ENCODE data around the gene HLA-DRB1. TPM values are rescaled to one million over a fixed set of nuclear protein-coding genes. Genes with fewer than 3 reads are reported as not detected.

The HLA-DRB1 gene
- total RNA-seq, result 25.5 TPM

DNA sequence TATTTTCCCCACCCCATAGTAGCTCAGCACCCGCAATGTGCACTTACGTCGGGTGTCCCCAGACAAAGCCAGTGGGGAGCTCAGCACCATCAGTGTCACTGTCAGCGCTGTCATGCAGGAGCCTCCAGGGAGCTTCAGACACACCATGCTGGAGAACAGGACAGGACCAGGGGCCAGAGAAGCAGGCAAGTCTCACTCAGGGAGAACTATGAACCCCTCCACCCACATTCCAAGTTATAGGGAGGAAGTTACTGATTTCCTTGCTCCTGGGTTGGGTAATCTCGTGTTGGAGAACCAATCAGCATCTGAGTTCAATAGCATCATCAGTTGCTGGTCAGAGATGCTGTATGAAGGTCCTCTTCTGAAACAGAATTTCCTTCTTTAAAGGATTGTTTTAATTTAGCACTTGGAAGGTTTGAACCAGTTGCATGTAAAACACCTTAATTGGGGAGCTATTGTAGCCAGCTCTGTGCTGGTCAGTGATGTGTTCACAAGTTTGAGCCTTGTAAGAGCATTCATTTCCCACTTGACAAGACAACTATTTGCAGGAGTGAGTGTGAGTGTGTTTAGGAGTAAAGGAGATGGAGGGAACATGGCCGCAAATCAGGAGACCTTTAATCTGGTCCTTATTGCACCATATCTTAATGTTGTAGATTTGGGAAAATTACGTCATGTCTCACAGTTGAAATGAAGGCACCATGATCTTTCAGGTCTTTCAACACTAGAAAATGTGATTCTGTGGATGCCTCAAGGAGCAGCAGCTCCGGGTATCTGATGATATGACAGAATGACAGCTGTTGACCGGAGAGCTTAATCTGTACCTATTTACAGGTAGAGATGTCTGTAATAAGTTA lies at the start of gene HLA-DRB1:
Gene HLA-DRB1 (minus strand): TSS at position 253 of the 854 bp plus-strand sequence. CDS start 106 bp downstream, at position 147.
- peak within 1 kb of the TSS in 1 of 2 donors; percentile 24 for H3K4me3 ChIP-seq
- no peak for DNase-seq (ENCODE audit: extremely low spot score in 2 of 2)
- intact Hi-C loops (cut with DNase I), result loop anchor here (5.0 kb wide), 1 partner anchor 63 kb away; no protein-coding TSS in a partner anchor
- H3K27me3 ChIP-seq, result no peaks in the 10 kb centered on the region
- H3K9me3 ChIP-seq, result no peaks in the 10 kb centered on the region
- no peaks in the 10 kb centered on the region for H3K36me3 ChIP-seq
- H3K27ac ChIP-seq, result no peak within 1 kb of the TSS
- TF ChIP-seq POLR2A (IDR thresholded peaks at IDR 0.05) (no peak), POLR2AphosphoS5 (IDR thresholded peaks at IDR 0.05; ENCODE audit: insufficient read depth in 1 of 2, low read depth in 1 of 2) (no peak)
- TF ChIP-seq, protein P1, sequence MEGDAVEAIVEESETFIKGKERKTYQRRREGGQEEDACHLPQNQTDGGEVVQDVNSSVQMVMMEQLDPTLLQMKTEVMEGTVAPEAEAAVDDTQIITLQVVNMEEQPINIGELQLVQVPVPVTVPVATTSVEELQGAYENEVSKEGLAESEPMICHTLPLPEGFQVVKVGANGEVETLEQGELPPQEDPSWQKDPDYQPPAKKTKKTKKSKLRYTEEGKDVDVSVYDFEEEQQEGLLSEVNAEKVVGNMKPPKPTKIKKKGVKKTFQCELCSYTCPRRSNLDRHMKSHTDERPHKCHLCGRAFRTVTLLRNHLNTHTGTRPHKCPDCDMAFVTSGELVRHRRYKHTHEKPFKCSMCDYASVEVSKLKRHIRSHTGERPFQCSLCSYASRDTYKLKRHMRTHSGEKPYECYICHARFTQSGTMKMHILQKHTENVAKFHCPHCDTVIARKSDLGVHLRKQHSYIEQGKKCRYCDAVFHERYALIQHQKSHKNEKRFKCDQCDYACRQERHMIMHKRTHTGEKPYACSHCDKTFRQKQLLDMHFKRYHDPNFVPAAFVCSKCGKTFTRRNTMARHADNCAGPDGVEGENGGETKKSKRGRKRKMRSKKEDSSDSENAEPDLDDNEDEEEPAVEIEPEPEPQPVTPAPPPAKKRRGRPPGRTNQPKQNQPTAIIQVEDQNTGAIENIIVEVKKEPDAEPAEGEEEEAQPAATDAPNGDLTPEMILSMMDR (IDR thresholded peaks at IDR 0.05), result no peak
- no peaks in the 10 kb centered on the region for H3K4me1 ChIP-seq

DNA sequence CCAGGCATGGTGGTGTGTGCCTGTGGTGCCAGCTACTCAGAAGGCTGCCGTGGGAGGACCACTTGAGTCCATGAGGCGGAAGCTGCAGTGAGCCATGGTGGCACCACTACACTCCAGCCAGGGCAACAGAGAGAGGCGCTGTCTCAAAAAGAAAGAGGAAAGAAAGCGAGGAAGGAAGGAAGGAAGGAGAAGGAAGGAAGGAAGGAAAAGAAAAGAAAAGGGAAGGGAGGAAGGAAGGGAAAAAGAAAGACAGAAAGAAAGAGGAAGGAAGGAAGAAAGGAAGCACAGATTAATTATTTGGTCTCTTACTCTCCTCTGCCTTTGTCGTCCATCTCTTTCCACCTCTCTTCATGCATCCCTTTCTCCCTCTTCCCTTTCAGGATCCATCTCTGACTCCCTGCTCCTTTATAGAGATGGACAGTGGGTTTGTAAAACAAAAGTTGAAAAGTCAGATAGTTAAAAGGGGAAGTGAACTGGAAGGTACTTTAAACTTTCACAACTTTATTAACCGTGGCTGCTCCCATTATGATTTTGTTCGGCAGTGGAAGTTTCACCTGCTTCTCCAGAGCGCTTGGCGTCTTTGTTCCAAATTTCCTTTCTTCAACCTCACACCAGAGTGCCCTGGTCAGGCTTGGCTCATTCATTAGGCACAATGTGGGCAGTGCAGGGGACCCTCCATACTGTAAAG lies 49.0 kb upstream of the HLA-DRB1 start:
- H3K27ac ChIP-seq, result no peak overlapping the region
- TF ChIP-seq, protein P1 (IDR thresholded peaks at IDR 0.05), result no peak
- TF ChIP-seq POLR2A (IDR thresholded peaks at IDR 0.05), result no peak
- TF ChIP-seq POLR2AphosphoS5 (IDR thresholded peaks at IDR 0.05; ENCODE audit: insufficient read depth in 1 of 2, low read depth in 1 of 2), result no peak
- no peaks in the 10 kb centered on the region for H3K9me3 ChIP-seq
- H3K4me3 ChIP-seq, result no peak overlapping the region
- H3K4me1 ChIP-seq, result no peaks in the 10 kb centered on the region
- H3K27me3 ChIP-seq, result no peaks in the 10 kb centered on the region
- no peaks in the 10 kb centered on the region for H3K36me3 ChIP-seq
- no peak for DNase-seq (ENCODE audit: extremely low spot score in 2 of 2)
- intact Hi-C loops (cut with DNase I), result no loop called here

DNA sequence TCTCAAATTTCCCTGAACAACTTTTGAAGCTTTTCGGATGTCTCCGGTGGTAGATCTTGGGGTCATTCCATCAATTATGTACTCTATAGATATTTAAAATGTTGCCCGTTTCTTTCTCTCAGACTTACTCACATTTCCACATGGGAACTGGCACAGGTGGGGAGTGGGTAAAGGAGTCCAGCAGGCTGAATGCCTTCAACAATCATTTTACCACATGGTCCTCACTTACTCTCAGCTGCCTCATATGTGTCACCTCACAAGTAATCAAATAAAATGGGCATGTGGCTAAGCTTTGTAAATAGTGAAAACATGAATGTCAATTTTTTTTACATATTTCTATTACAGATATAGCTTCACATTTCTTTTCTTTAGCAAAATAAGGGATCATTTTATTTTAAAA lies 48.2 kb upstream of the HLA-DRB1 start:
- intact Hi-C loops (cut with DNase I), result no loop called here
- TF ChIP-seq, protein P1 (IDR thresholded peaks at IDR 0.05), result no peak
- TF ChIP-seq POLR2A (IDR thresholded peaks at IDR 0.05) (no peak), POLR2AphosphoS5 (IDR thresholded peaks at IDR 0.05; ENCODE audit: insufficient read depth in 1 of 2, low read depth in 1 of 2) (no peak)
- Histone ChIP-seq H3K27ac (no peak overlapping the region), H3K36me3 (no peaks in the 10 kb centered on the region), H3K9me3 (no peaks in the 10 kb centered on the region), H3K27me3 (no peaks in the 10 kb centered on the region), H3K4me3 (no peak overlapping the region), H3K4me1 (no peaks in the 10 kb centered on the region)
- DNase-seq (ENCODE audit: extremely low spot score in 2 of 2), result no peak

DNA sequence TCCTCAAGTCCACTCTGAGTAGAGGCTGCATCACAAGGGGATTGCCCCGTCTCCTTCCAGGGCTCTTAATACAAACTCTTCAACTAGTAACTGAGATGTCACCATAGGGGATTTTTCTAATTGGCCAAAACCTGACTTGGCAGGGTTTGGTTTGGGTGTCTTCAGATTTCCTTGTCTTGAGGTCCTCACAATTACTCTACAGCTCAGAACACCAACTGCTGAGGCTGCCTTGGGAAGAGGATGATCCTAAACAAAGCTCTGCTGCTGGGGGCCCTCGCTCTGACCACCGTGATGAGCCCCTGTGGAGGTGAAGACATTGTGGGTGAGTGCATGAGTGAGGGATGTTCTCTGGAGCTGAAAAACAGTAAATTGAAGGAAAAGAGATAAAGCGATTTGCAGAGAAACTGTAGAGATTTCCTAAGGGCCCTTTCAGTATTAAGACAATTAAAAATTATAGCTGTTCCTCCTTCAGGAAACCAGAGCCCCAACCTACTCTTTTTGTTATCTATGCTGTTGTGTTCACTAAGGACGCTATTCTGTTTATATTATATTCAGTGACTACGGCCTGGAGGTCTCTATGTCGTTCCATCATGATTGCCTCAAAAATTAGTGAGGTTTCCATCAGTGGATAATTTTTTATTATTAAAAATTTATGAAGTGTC lies 47.7 kb upstream of the HLA-DRB1 start, which contains the start of gene HLA-DQA1:
Gene HLA-DQA1 (plus strand): TSS at position 188 of the 662 bp plus-strand sequence. CDS start 53 bp downstream, at position 241.
- Histone ChIP-seq H3K9me3 (no peaks in the 10 kb centered on the region), H3K36me3 (no peaks in the 10 kb centered on the region), H3K4me3 (no peak within 1 kb of the TSS), H3K4me1 (no peaks in the 10 kb centered on the region), H3K27ac (no peak within 1 kb of the TSS), H3K27me3 (no peaks in the 10 kb centered on the region)
- intact Hi-C loops (cut with DNase I), result no loop called here
- no peak for DNase-seq (ENCODE audit: extremely low spot score in 2 of 2)
- TF ChIP-seq, protein P1 (IDR thresholded peaks at IDR 0.05), result no peak
- no peak for TF ChIP-seq POLR2A (IDR thresholded peaks at IDR 0.05)
- TF ChIP-seq POLR2AphosphoS5 (IDR thresholded peaks at IDR 0.05; ENCODE audit: insufficient read depth in 1 of 2, low read depth in 1 of 2), result no peak
